ENCODE measurements around the gene WDR37. TPM values are rescaled to one million over a fixed set of nuclear protein-coding genes. Genes with fewer than 3 reads are reported as not detected.
"Not testable (repeated sequence)": the region's sequence is repeated elsewhere in the genome, so short reads cannot be mapped to it uniquely, and the experiment has no call there.

WDR37 gene
- polyA plus RNA-seq, 2 donors = 4.3 to 5.0 TPM

- Histone ChIP-seq H3K4me3 (ENCODE audit: low read depth in 1 of 2, low read length in 2 of 2) (no peak overlapping the region), H3K27ac (ENCODE audit: low read depth in 2 of 2, low read length in 1 of 2) (no peak overlapping the region), H3K9me3 (ENCODE audit: control insufficient read depth in 2 of 2, insufficient read depth in 1 of 2, low read depth in 1 of 2, low read length in 1 of 2) (peaks cover 0 to 5% of the 10 kb centered on the region in 2 donors), H3K36me3 (ENCODE audit: control insufficient read depth in 2 of 2, insufficient read depth in 2 of 2, low read length in 1 of 2) (no peaks in the 10 kb centered on the region), H3K4me1 (ENCODE audit: control insufficient read depth in 2 of 2, insufficient read depth in 2 of 2, low read length in 1 of 2) (no peaks in the 10 kb centered on the region), H3K27me3 (ENCODE audit: control insufficient read depth in 1 of 2, insufficient read depth in 2 of 2, low read length in 2 of 2) (no peaks in the 10 kb centered on the region)
- WGBS, 2 donors = 84 to 87% methylated on average over 4 of the region's 4 CpGs
These were observed 101.4 kb downstream of the WDR37 start for GRCh38 chr10:1157615-1157933.

DNA sequence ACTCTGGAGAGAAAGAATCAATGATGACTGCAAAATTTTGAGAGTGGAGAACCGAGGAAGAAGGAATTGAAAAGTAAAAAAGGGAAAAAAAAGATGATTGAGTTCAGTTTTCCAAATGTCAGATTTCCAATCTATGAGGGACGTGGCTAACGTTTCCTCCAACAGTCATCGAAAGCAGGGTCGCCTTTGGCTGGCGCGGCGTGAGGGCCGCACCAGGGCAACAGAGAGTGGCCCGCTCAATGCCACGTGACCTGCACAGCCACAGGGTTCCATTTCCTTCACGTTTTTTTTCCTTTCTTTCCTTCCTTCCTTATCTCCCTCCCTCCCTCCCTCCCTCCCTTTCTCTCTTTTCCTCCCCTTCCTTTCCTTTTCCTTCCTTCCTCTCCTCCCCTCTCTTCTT is 101.9 kb downstream of the WDR37 start:
- H3K27ac ChIP-seq (ENCODE audit: low read depth in 2 of 2, low read length in 1 of 2) = no peak overlapping the region
- H3K9me3 ChIP-seq (ENCODE audit: control insufficient read depth in 2 of 2, insufficient read depth in 1 of 2, low read depth in 1 of 2, low read length in 1 of 2) = peaks cover 0 to 5% of the 10 kb centered on the region in 2 donors
- 85 to 89% methylated on average over 12 of the region's 12 CpGs for WGBS, 2 donors
- H3K27me3 ChIP-seq (ENCODE audit: control insufficient read depth in 1 of 2, insufficient read depth in 2 of 2, low read length in 2 of 2) = no peaks in the 10 kb centered on the region
- H3K36me3 ChIP-seq (ENCODE audit: control insufficient read depth in 2 of 2, insufficient read depth in 2 of 2, low read length in 1 of 2) = no peaks in the 10 kb centered on the region
- H3K4me1 ChIP-seq (ENCODE audit: control insufficient read depth in 2 of 2, insufficient read depth in 2 of 2, low read length in 1 of 2) = no peaks in the 10 kb centered on the region
- no peak overlapping the region for H3K4me3 ChIP-seq (ENCODE audit: low read depth in 1 of 2, low read length in 2 of 2)

DNA sequence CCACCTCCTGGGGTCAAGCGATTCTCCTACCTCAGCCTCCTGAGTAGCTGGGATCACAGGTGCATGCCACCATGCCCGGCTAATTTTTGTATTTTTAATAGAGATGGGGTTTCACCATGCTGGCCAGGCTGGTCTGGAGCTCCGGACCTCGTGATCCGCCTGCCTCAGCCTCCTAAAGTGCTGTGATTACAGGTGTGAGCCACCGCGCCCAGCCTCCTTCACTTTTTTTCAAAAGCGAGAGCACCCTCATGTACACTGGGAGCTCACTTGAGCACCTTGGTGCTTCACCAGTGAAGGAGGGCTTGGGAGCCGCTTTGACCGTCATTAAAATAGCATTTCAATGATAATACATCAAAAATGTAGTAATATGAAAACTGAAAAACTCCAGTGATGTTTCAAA is 102.4 kb downstream of the WDR37 start:
- H3K4me3 ChIP-seq (ENCODE audit: low read depth in 1 of 2, low read length in 2 of 2); H3K4me1 ChIP-seq (ENCODE audit: control insufficient read depth in 2 of 2, insufficient read depth in 2 of 2, low read length in 1 of 2); H3K27me3 ChIP-seq (ENCODE audit: control insufficient read depth in 1 of 2, insufficient read depth in 2 of 2, low read length in 2 of 2); H3K27ac ChIP-seq (ENCODE audit: low read depth in 2 of 2, low read length in 1 of 2); H3K36me3 ChIP-seq (ENCODE audit: control insufficient read depth in 2 of 2, insufficient read depth in 2 of 2, low read length in 1 of 2); H3K9me3 ChIP-seq (ENCODE audit: control insufficient read depth in 2 of 2, insufficient read depth in 1 of 2, low read depth in 1 of 2, low read length in 1 of 2): not testable (repeated sequence)
- WGBS, 2 donors = 94 to 95% methylated on average over 10 of the region's 10 CpGs

DNA sequence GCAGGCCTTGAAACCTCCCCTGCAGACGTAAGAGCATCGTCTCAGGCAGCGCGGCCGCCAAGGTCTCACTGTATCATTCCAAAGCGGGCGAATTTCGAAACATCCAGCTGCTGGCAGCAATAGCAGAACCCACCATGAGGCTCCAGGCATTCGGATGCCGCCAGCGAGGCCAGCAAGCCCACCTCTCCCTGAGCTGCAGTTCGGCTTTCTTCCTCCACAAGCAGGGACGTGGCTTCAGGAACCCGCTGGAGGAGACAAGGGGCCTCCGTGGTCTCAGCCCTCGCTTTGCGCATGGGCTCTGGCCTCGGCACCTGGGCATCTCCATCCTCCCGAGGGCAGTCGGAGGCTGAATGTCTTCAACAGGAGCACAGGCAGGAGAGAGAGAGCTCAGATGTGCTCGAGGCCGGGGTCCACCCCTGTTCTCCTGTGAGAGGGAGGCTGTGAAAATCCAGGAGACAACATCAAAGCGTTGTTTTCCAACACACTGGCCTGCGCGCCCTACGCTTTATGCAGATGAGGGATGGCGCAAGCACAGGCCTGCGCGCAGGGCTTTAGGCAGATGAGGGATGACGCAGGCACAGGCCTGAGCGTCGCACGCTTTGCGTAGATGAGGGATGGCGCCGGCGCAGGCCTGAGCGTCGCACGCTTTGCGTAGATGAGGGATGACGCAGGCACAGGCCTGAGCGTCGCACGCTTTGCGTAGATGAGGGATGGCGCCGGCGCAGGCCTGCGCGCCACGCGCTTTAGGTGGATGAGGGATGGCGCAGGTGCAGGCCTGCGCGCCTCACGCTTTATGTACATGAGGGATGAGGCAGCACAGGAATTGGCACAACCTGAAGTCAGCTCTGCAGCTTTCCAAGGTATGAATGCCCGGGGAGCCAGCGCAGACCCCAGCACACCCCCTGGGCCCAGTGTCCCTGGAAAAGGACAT is 103.2 kb downstream of the WDR37 start:
- H3K4me3 ChIP-seq (ENCODE audit: low read depth in 1 of 2, low read length in 2 of 2) = no peak overlapping the region
- H3K4me1 ChIP-seq (ENCODE audit: control insufficient read depth in 2 of 2, insufficient read depth in 2 of 2, low read length in 1 of 2) = no peaks in the 10 kb centered on the region
- 87 to 91% methylated on average over 59 of the region's 59 CpGs for WGBS, 2 donors
- H3K9me3 ChIP-seq (ENCODE audit: control insufficient read depth in 2 of 2, insufficient read depth in 1 of 2, low read depth in 1 of 2, low read length in 1 of 2) = peaks cover 0 to 5% of the 10 kb centered on the region in 2 donors
- H3K27me3 ChIP-seq (ENCODE audit: control insufficient read depth in 1 of 2, insufficient read depth in 2 of 2, low read length in 2 of 2) = no peaks in the 10 kb centered on the region
- no peaks in the 10 kb centered on the region for H3K36me3 ChIP-seq (ENCODE audit: control insufficient read depth in 2 of 2, insufficient read depth in 2 of 2, low read length in 1 of 2)
- no peak overlapping the region for H3K27ac ChIP-seq (ENCODE audit: low read depth in 2 of 2, low read length in 1 of 2)

GRCh38 chr10:1160561-1161314 is 104.6 kb downstream of the WDR37 start:
- Histone ChIP-seq H3K9me3 (ENCODE audit: control insufficient read depth in 2 of 2, insufficient read depth in 1 of 2, low read depth in 1 of 2, low read length in 1 of 2) (peaks cover 0 to 5% of the 10 kb centered on the region in 2 donors), H3K27ac (ENCODE audit: low read depth in 2 of 2, low read length in 1 of 2) (no peak overlapping the region)
- WGBS, 2 donors = 79 to 87% methylated on average over 25 of the region's 25 CpGs

GRCh38 chr10:1161315-1161673 is 105.1 kb downstream of the WDR37 start:
- H3K4me1 ChIP-seq (ENCODE audit: control insufficient read depth in 2 of 2, insufficient read depth in 2 of 2, low read length in 1 of 2); H3K27me3 ChIP-seq (ENCODE audit: control insufficient read depth in 1 of 2, insufficient read depth in 2 of 2, low read length in 2 of 2); H3K27ac ChIP-seq (ENCODE audit: low read depth in 2 of 2, low read length in 1 of 2); H3K4me3 ChIP-seq (ENCODE audit: low read depth in 1 of 2, low read length in 2 of 2); H3K36me3 ChIP-seq (ENCODE audit: control insufficient read depth in 2 of 2, insufficient read depth in 2 of 2, low read length in 1 of 2); H3K9me3 ChIP-seq (ENCODE audit: control insufficient read depth in 2 of 2, insufficient read depth in 1 of 2, low read depth in 1 of 2, low read length in 1 of 2): not testable (repeated sequence)
- WGBS, 2 donors = 72 to 78% methylated on average over 5 of the region's 5 CpGs

More at GRCh38 chr10:1160561-1161314, 104.6 kb downstream of the WDR37 start:
- H3K4me1 ChIP-seq (ENCODE audit: control insufficient read depth in 2 of 2, insufficient read depth in 2 of 2, low read length in 1 of 2) = no peaks in the 10 kb centered on the region
- no peaks in the 10 kb centered on the region for H3K27me3 ChIP-seq (ENCODE audit: control insufficient read depth in 1 of 2, insufficient read depth in 2 of 2, low read length in 2 of 2)
- no peaks in the 10 kb centered on the region for H3K36me3 ChIP-seq (ENCODE audit: control insufficient read depth in 2 of 2, insufficient read depth in 2 of 2, low read length in 1 of 2)
- H3K4me3 ChIP-seq (ENCODE audit: low read depth in 1 of 2, low read length in 2 of 2) = no peak overlapping the region

- H3K27me3 ChIP-seq (ENCODE audit: control insufficient read depth in 1 of 2, insufficient read depth in 2 of 2, low read length in 2 of 2) = no peaks in the 10 kb centered on the region
- H3K9me3 ChIP-seq (ENCODE audit: control insufficient read depth in 2 of 2, insufficient read depth in 1 of 2, low read depth in 1 of 2, low read length in 1 of 2) = peaks cover 0 to 5% of the 10 kb centered on the region in 2 donors
- no peak overlapping the region for H3K4me3 ChIP-seq (ENCODE audit: low read depth in 1 of 2, low read length in 2 of 2)
- no peaks in the 10 kb centered on the region for H3K36me3 ChIP-seq (ENCODE audit: control insufficient read depth in 2 of 2, insufficient read depth in 2 of 2, low read length in 1 of 2)
- H3K4me1 ChIP-seq (ENCODE audit: control insufficient read depth in 2 of 2, insufficient read depth in 2 of 2, low read length in 1 of 2) = no peaks in the 10 kb centered on the region
- H3K27ac ChIP-seq (ENCODE audit: low read depth in 2 of 2, low read length in 1 of 2) = no peak overlapping the region
- WGBS, 2 donors = 64 to 74% methylated on average over 13 of the region's 13 CpGs
These were observed 106.5 kb downstream of the WDR37 start for GRCh38 chr10:1162481-1163203.

- peaks cover 0 to 5% of the 10 kb centered on the region in 2 donors for H3K9me3 ChIP-seq (ENCODE audit: control insufficient read depth in 2 of 2, insufficient read depth in 1 of 2, low read depth in 1 of 2, low read length in 1 of 2)
- 88 to 94% methylated on average over 29 of the region's 29 CpGs for WGBS, 2 donors
- no peaks in the 10 kb centered on the region for H3K27me3 ChIP-seq (ENCODE audit: control insufficient read depth in 1 of 2, insufficient read depth in 2 of 2, low read length in 2 of 2)
- no peak overlapping the region for H3K4me3 ChIP-seq (ENCODE audit: low read depth in 1 of 2, low read length in 2 of 2)
- H3K36me3 ChIP-seq (ENCODE audit: control insufficient read depth in 2 of 2, insufficient read depth in 2 of 2, low read length in 1 of 2) = no peaks in the 10 kb centered on the region
- H3K27ac ChIP-seq (ENCODE audit: low read depth in 2 of 2, low read length in 1 of 2) = no peak overlapping the region
- no peaks in the 10 kb centered on the region for H3K4me1 ChIP-seq (ENCODE audit: control insufficient read depth in 2 of 2, insufficient read depth in 2 of 2, low read length in 1 of 2)
These were observed 107.0 kb downstream of the WDR37 start for GRCh38 chr10:1163204-1163660.

DNA sequence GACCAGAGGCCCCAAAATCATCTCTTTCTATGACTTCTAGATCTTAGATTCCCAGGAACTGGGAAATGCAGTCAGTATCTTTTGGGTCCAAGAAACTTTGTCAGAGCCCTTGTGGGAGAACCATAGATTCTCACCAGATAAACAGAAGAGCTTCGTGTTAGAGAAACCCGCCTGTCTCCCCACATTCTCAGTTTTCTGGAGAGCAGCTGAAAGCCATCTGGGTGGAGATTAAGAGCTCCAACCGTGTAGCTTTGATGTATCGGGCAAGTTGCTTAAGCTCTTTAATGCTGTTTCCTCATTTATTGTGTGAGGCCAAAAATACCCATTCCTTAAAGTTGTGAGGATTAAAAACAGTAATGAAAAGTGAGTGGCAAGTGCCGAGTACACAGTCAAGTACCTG is 107.6 kb downstream of the WDR37 start:
- WGBS, 2 donors = 53 to 64% methylated on average over 5 of the region's 5 CpGs
- Histone ChIP-seq H3K9me3 (ENCODE audit: control insufficient read depth in 2 of 2, insufficient read depth in 1 of 2, low read depth in 1 of 2, low read length in 1 of 2) (peaks cover 0 to 5% of the 10 kb centered on the region in 2 donors), H3K4me1 (ENCODE audit: control insufficient read depth in 2 of 2, insufficient read depth in 2 of 2, low read length in 1 of 2) (no peaks in the 10 kb centered on the region), H3K4me3 (ENCODE audit: low read depth in 1 of 2, low read length in 2 of 2) (no peak overlapping the region), H3K36me3 (ENCODE audit: control insufficient read depth in 2 of 2, insufficient read depth in 2 of 2, low read length in 1 of 2) (no peaks in the 10 kb centered on the region), H3K27me3 (ENCODE audit: control insufficient read depth in 1 of 2, insufficient read depth in 2 of 2, low read length in 2 of 2) (no peaks in the 10 kb centered on the region), H3K27ac (ENCODE audit: low read depth in 2 of 2, low read length in 1 of 2) (no peak overlapping the region)

All from esophagus (tissue), 2 donors.